ENCODE measurements around the gene RBMS1. TPM values are rescaled to one million over a fixed set of nuclear protein-coding genes. Genes with fewer than 3 reads are reported as not detected.
A peak's percentile ranks its signal among the peaks of the same experiment; 100 is the strongest.

Gene RBMS1
- total and polyA plus RNA-seq, 4 experiments from 2014 or later = 101 to 131 (median 112) TPM

GRCh38 chr2:160328811-160329527 is 164.6 kb downstream of the RBMS1 start:
- Histone ChIP-seq H3K36me3 (ENCODE audit: insufficient read depth, low read length) (no peaks in the 10 kb centered on the region), H3K27me3 (ENCODE audit: insufficient read depth, low read length) (no peaks in the 10 kb centered on the region), H3K9me3 (ENCODE audit: control insufficient read depth in 1 of 2, low read length in 2 of 2) (no peaks in the 10 kb centered on the region), H3K27ac (ENCODE audit: low read depth, low read length) (no peak overlapping the region), H3K4me1 (ENCODE audit: insufficient read depth, low read length) (peaks cover 81% of the 10 kb centered on the region), H3K4me3 (ENCODE audit: low read length in 2 of 2) (no peak overlapping the region)
- peak overlapping the region in 5 of 7 donors; percentile 34 to 72 (median 57) for H3K27ac Mint-ChIP-seq
- H3K4me1 Mint-ChIP-seq = peaks cover 73 to 99% (median 88%) of the 10 kb centered on the region in 4 donors
- H3K4me3 Mint-ChIP-seq = peak overlapping the region; percentile 7 to 71 (median 50)
- CTCF ChIA-PET (ENCODE audit: partially characterized antibody) = interaction anchor here (0.7 to 2.0 kb wide), 8 partner anchors 8 to 1031 kb away, joined by 3 to 7 read pairs (median 3); no protein-coding TSS in a partner anchor
- no peaks in the 10 kb centered on the region for H3K9me3 Mint-ChIP-seq
- peaks cover 14 to 18% of the 10 kb centered on the region in 2 donors for H3K36me3 Mint-ChIP-seq
- POLR2A ChIA-PET (ENCODE audit: partially characterized antibody) = interaction anchor here (1.3 to 1.4 kb wide), 2 partner anchors 8 to 79 kb away, joined by 3 read pairs; no protein-coding TSS in a partner anchor
- DNase-seq = no peak
- H3K27me3 Mint-ChIP-seq = no peaks in the 10 kb centered on the region
- intact Hi-C loops (cut with micrococcal nuclease) = no loop called here

GRCh38 chr2:160326786-160327185 is 166.8 kb downstream of the RBMS1 start:
- H3K9me3 Mint-ChIP-seq = no peaks in the 10 kb centered on the region
- no peaks in the 10 kb centered on the region for H3K27me3 Mint-ChIP-seq
- intact Hi-C loops (cut with micrococcal nuclease) = no loop called here
- H3K4me1 ChIP-seq (ENCODE audit: insufficient read depth, low read length) = peaks cover 83% of the 10 kb centered on the region
- no peaks in the 10 kb centered on the region for H3K27me3 ChIP-seq (ENCODE audit: insufficient read depth, low read length)
- no peaks in the 10 kb centered on the region for H3K9me3 ChIP-seq (ENCODE audit: control insufficient read depth in 1 of 2, low read length in 2 of 2)
- H3K36me3 ChIP-seq (ENCODE audit: insufficient read depth, low read length) = no peaks in the 10 kb centered on the region
- no peak for DNase-seq
- no peak overlapping the region for H3K4me3 ChIP-seq (ENCODE audit: low read length in 2 of 2)
- H3K4me1 Mint-ChIP-seq = peaks cover 67 to 98% (median 85%) of the 10 kb centered on the region in 4 donors
- H3K36me3 Mint-ChIP-seq = peaks cover 14 to 19% of the 10 kb centered on the region in 2 donors
- H3K4me3 Mint-ChIP-seq = peak overlapping the region in 3 of 8 donors; percentile 2 to 16 (median 10)
- H3K27ac ChIP-seq (ENCODE audit: low read depth, low read length) = no peak overlapping the region
- POLR2A ChIA-PET (ENCODE audit: partially characterized antibody) = no interaction called here
- CTCF ChIA-PET (ENCODE audit: partially characterized antibody) = interaction anchor here (1.1 to 1.3 kb wide), 2 partner anchors 11 to 667 kb away, joined by 3 read pairs; no protein-coding TSS in a partner anchor
- peak overlapping the region in 5 of 7 donors; percentile 1 to 37 (median 24) for H3K27ac Mint-ChIP-seq

- Histone ChIP-seq H3K4me1 (ENCODE audit: insufficient read depth, low read length) (peaks cover 76% of the 10 kb centered on the region), H3K4me3 (ENCODE audit: low read length in 2 of 2) (no peak overlapping the region), H3K36me3 (ENCODE audit: insufficient read depth, low read length) (no peaks in the 10 kb centered on the region), H3K9me3 (ENCODE audit: control insufficient read depth in 1 of 2, low read length in 2 of 2) (no peaks in the 10 kb centered on the region), H3K27me3 (ENCODE audit: insufficient read depth, low read length) (no peaks in the 10 kb centered on the region), H3K27ac (ENCODE audit: low read depth, low read length) (no peak overlapping the region)
- ChIA-PET CTCF (ENCODE audit: partially characterized antibody) (interaction anchor here (1.0 to 5.9 kb wide), 10 partner anchors 9 to 669 kb away, joined by 3 to 98 read pairs (median 10); no protein-coding TSS in a partner anchor), POLR2A (ENCODE audit: partially characterized antibody) (interaction anchor here (1.7 kb wide), 1 partner anchor 10 kb away, joined by 6 read pairs; no protein-coding TSS in a partner anchor)
- H3K27me3 Mint-ChIP-seq = no peaks in the 10 kb centered on the region
- H3K4me3 Mint-ChIP-seq = no peak overlapping the region
- intact Hi-C loops (cut with micrococcal nuclease) = loop anchor here (2.0 kb wide), 1 partner anchor 103 kb away; no protein-coding TSS in a partner anchor
- DNase-seq = no peak
- no peaks in the 10 kb centered on the region for H3K9me3 Mint-ChIP-seq
- peaks cover 7 to 18% of the 10 kb centered on the region in 2 donors for H3K36me3 Mint-ChIP-seq
- peak overlapping the region in 4 of 7 donors; percentile 9 to 75 (median 42) for H3K27ac Mint-ChIP-seq
- H3K4me1 Mint-ChIP-seq = peaks cover 68 to 98% (median 85%) of the 10 kb centered on the region in 4 donors
Measured at GRCh38 chr2:160325418-160325817, 168.2 kb downstream of the RBMS1 start.

GRCh38 chr2:160324917-160325316 is 168.7 kb downstream of the RBMS1 start:
- Mint-ChIP-seq H3K4me3 (peak overlapping the region in 1 of 8 donors; percentile 12), H3K9me3 (no peaks in the 10 kb centered on the region), H3K27me3 (no peaks in the 10 kb centered on the region), H3K4me1 (peaks cover 67 to 98% (median 86%) of the 10 kb centered on the region in 4 donors), H3K27ac (peak overlapping the region in 4 of 7 donors; percentile 9 to 75 (median 42)), H3K36me3 (peaks cover 4 to 15% of the 10 kb centered on the region in 2 donors)
- Histone ChIP-seq H3K27me3 (ENCODE audit: insufficient read depth, low read length) (no peaks in the 10 kb centered on the region), H3K4me3 (ENCODE audit: low read length in 2 of 2) (no peak overlapping the region), H3K9me3 (ENCODE audit: control insufficient read depth in 1 of 2, low read length in 2 of 2) (no peaks in the 10 kb centered on the region), H3K36me3 (ENCODE audit: insufficient read depth, low read length) (no peaks in the 10 kb centered on the region), H3K27ac (ENCODE audit: low read depth, low read length) (no peak overlapping the region), H3K4me1 (ENCODE audit: insufficient read depth, low read length) (peaks cover 72% of the 10 kb centered on the region)
- no peak for DNase-seq
- ChIA-PET POLR2A (ENCODE audit: partially characterized antibody) (interaction anchor here (1.7 kb wide), 1 partner anchor 10 kb away, joined by 6 read pairs; no protein-coding TSS in a partner anchor), CTCF (ENCODE audit: partially characterized antibody) (interaction anchor here (0.9 to 5.9 kb wide), 21 partner anchors 9 to 739 kb away, joined by 3 to 98 read pairs (median 6); no protein-coding TSS in a partner anchor)
- intact Hi-C loops (cut with micrococcal nuclease) = loop anchor here (1.0 to 2.0 kb wide), 4 partner anchors 104 to 669 kb away; no protein-coding TSS in a partner anchor

- Mint-ChIP-seq H3K4me3 (peak overlapping the region in 3 of 8 donors; percentile 8 to 32 (median 18)), H3K36me3 (peaks cover 0 to 10% of the 10 kb centered on the region in 2 donors), H3K4me1 (peaks cover 63 to 95% (median 82%) of the 10 kb centered on the region in 4 donors), H3K27ac (peak overlapping the region in 2 of 7 donors; percentile 33 to 51), H3K27me3 (no peaks in the 10 kb centered on the region), H3K9me3 (no peaks in the 10 kb centered on the region)
- peaks cover 66% of the 10 kb centered on the region for H3K4me1 ChIP-seq (ENCODE audit: insufficient read depth, low read length)
- ChIA-PET POLR2A (ENCODE audit: partially characterized antibody) (interaction anchor here (0.7 to 1.7 kb wide), 4 partner anchors 11 to 670 kb away, joined by 3 to 6 read pairs (median 4); no protein-coding TSS in a partner anchor), CTCF (ENCODE audit: partially characterized antibody) (interaction anchor here (0.7 to 5.9 kb wide), 44 partner anchors 10 to 740 kb away, joined by 3 to 98 read pairs (median 4); no protein-coding TSS in a partner anchor)
- H3K4me3 ChIP-seq (ENCODE audit: low read length in 2 of 2) = no peak overlapping the region
- H3K9me3 ChIP-seq (ENCODE audit: control insufficient read depth in 1 of 2, low read length in 2 of 2) = no peaks in the 10 kb centered on the region
- no peak overlapping the region for H3K27ac ChIP-seq (ENCODE audit: low read depth, low read length)
- H3K27me3 ChIP-seq (ENCODE audit: insufficient read depth, low read length) = no peaks in the 10 kb centered on the region
- peak in 4 of 5 donors; percentile 21 to 36 (median 28) for DNase-seq
- no peaks in the 10 kb centered on the region for H3K36me3 ChIP-seq (ENCODE audit: insufficient read depth, low read length)
- intact Hi-C loops (cut with micrococcal nuclease) = loop anchor here (1.0 to 2.0 kb wide), 4 partner anchors 105 to 670 kb away; no protein-coding TSS in a partner anchor
Measured at GRCh38 chr2:160324161-160324800, 169.3 kb downstream of the RBMS1 start.

GRCh38 chr2:160322320-160322719 is 171.3 kb downstream of the RBMS1 start:
- no peak for DNase-seq
- Mint-ChIP-seq H3K4me3 (peak overlapping the region in 3 of 8 donors; percentile 23 to 33 (median 27)), H3K27ac (peak overlapping the region in 4 of 7 donors; percentile 6 to 54 (median 32)), H3K4me1 (peaks cover 55 to 82% (median 69%) of the 10 kb centered on the region in 4 donors), H3K27me3 (no peaks in the 10 kb centered on the region), H3K36me3 (peaks cover 1 to 12% of the 10 kb centered on the region in 2 donors), H3K9me3 (no peaks in the 10 kb centered on the region)
- peaks cover 49% of the 10 kb centered on the region for H3K4me1 ChIP-seq (ENCODE audit: insufficient read depth, low read length)
- no peaks in the 10 kb centered on the region for H3K9me3 ChIP-seq (ENCODE audit: control insufficient read depth in 1 of 2, low read length in 2 of 2)
- H3K27me3 ChIP-seq (ENCODE audit: insufficient read depth, low read length) = no peaks in the 10 kb centered on the region
- ChIA-PET CTCF (ENCODE audit: partially characterized antibody) (interaction anchor here (1.0 to 5.9 kb wide), 11 partner anchors 8 to 672 kb away, joined by 3 to 98 read pairs (median 16); no protein-coding TSS in a partner anchor), POLR2A (ENCODE audit: partially characterized antibody) (no interaction called here)
- no peak overlapping the region for H3K27ac ChIP-seq (ENCODE audit: low read depth, low read length)
- H3K4me3 ChIP-seq (ENCODE audit: low read length in 2 of 2) = no peak overlapping the region
- intact Hi-C loops (cut with micrococcal nuclease) = no loop called here
- H3K36me3 ChIP-seq (ENCODE audit: insufficient read depth, low read length) = no peaks in the 10 kb centered on the region
